HG02610 (cell line): ENCODE data around the gene ZNF865.
"Not testable (repeated sequence)": the region's sequence is repeated elsewhere in the genome, so short reads cannot be mapped to it uniquely, and the experiment has no call there.

ENCODE experiments used
- ATAC-seq: cut with Tn5 transposase; IDR thresholded peaks from one replicate; pipeline ENCODE4 v1.9.1; 2021; ENCODE audit warnings: mild to moderate bottlenecking, moderate library complexity; ENCODE audit not compliant: unreplicated experiment

The ZNF865 gene

DNA sequence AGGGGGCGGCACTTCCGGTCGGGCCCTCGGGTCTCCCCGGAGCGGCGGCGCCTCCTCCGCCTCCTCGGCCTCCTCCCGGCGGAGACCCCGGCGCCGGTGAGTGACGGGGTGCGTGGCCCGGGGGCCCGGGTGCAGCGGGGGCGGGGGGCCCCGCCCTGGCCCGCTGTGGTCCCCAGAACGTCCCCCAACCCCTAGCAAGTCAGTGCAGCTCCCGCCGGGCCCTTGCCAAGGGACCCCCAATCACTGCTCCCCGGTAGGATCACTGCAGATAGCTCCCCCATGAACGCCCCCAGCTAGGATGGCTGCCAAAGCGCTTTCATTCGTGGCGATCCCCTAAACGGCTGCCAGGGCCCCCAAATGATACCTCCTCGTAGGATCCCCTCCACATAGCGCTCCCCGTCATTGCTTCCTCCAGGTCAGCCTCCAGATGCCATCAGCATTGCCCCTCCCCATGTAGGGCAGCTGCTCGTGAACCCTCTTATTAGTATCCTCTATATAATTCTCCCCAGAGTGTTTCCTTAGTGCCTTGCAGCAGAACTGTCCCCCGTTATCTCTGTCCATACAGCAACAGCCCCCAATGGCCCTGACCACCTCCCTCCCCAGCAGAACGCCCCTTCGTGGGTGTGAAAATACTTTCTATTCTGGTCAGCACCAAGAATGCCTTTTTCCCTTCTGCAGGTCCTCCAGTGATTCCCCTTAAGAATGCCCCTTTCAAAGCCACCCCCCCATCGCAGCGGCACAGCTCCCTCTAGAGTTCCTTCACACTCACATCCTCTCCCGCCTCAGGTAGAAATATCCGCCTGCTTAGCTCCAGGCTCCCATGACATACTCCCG, at the start of gene ZNF865:
ZNF865 (plus strand) TSS at position 11 of the 834 bp plus-strand sequence. CDS start 7,972 bp downstream, outside the sequence.
- peak; percentile 40 for ATAC-seq

- ATAC-seq = no peak
These were observed 45.8 kb upstream of the ZNF865 start for GRCh38 chr19:55559684-55560083.

DNA sequence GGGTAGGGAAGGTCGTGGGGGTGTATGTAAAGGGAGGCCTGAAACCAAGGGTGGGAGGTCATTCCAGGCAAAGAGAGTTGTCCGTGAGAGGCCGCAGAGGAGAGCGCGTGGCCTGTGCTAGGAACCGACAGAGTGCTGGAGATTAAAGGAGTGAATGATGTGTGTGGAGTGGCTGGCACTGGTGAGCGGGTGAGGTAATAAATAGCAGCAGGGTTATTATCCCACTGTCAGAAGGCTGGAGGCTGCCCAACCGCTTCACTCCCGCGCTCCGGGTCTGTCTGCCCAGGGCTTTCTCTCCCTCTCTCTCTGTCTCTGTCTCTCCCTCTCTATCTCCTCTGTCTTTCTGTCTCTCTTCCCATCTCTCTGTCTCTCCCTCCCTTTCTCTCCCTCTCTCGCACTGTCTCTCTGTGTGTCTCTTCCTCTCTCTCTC, 42.2 kb upstream of the ZNF865 start:
- no peak for ATAC-seq

DNA sequence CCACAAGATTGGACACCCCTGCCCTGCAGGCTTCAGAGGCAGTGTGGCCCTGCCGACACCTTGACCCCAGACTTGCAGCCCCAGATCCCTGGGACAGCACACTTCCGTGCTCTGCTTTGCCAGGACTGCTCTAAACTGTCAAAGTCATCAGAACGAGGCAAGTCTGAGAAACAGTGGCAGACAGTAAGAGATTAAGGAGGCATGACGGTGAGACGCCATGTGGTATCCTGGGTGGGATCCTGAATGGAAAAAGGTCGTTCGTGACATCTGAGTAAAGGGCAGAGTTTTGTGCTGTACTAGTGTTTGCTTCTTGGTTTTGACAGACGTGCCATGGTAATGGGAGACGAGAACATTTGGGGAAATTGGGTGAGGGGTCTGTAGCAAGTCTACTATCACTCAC, 38.6 kb upstream of the ZNF865 start:
- ATAC-seq = no peak

- ATAC-seq = no peak
These were observed 37.6 kb upstream of the ZNF865 start for GRCh38 chr19:55567708-55568328.

GRCh38 chr19:55569477-55569876, 36.0 kb upstream of the ZNF865 start:
- not testable (repeated sequence) for ATAC-seq

DNA sequence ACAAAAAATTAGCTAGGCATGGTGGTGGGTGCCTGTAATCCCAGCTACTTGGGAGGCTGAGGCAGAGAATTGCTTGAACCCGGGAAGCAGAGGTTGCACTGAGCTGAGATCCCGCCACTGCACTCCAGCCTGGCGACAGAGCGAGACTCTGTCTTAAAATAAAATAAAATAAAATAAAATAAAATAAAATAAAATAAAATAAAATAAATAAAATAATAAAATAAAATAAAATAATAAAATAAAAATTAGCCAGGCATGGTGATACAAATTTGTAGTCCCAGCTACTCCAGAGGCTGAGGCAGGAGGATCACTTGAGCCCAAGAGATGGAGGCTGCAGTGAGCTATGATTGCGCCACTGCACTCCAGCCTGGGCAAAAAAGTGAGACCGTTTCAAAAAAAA, 31.5 kb upstream of the ZNF865 start:
- ATAC-seq = not testable (repeated sequence)

DNA sequence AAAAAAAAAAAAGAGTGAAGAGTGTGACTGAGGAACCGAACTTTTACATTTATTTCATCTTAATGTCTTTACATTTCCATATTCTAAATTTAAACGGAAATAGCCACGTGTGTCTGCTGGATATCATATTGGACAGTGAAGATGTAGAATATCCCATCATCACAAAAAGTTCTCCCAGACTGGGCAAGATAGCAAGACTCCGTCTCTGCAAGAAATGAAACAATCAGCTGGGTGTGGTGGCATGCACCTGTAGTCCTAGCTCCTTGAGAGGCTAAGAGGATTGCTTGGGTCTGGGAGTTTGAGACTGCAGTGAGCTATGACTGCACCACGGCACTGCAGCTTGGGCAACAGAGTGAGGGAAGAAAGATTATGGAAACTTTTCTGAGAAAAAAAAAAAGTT, 28.7 kb upstream of the ZNF865 start:
- ATAC-seq = no peak

- no peak for ATAC-seq
These were observed 27.3 kb upstream of the ZNF865 start for GRCh38 chr19:55578031-55578760.

DNA sequence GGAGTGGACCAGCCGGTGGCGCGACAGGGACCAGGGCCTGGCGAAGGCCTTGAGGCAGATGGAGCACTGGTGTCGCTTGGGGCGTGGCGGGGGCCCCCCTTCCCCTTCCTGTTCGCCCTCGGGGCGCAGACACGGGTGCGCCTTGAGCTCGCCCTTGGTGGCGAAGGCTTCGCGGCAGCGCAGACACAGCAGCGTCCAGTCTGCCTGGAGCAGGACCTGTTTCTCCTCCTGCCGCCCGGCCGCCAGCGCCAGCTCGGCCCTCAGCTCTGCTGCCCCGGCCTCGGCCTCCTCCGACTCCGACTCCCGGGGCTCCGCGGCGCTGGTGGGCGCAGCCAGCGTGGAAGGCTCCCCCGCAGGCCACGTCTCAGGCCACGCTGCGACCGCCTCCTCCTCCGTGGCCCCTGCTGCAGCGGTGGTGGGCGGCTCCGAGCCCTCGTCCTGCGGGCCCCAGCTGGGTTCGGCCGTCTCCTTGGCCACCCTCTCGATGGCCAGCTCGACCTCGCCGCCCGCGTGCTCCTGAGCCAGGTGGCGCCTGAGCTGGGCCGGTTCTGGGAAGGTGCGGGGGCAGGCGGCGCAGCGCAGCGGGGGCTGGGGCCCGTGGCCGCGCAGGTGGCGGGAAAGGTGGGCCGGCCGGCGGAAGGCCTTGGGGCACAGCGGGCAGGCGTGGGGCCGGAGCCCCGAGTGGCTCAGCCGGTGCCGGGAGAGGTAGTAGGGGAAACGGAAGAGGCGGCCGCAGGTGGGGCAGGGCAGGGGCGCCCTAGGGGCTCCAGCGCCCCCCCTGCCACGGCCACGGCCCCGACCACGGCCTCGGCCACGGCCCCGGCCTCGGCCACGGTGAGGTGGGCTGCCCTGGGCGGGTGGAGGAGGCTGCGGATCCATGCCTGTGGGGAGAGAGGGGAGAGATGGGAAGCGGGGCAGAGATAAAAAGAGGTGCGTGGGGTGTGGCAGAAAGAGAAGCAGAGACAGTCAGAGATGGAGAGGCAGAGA, 26.4 kb upstream of the ZNF865 start:
- no peak for ATAC-seq

GRCh38 chr19:55579766-55580621, 25.5 kb upstream of the ZNF865 start:
- ATAC-seq = peak; percentile 23

DNA sequence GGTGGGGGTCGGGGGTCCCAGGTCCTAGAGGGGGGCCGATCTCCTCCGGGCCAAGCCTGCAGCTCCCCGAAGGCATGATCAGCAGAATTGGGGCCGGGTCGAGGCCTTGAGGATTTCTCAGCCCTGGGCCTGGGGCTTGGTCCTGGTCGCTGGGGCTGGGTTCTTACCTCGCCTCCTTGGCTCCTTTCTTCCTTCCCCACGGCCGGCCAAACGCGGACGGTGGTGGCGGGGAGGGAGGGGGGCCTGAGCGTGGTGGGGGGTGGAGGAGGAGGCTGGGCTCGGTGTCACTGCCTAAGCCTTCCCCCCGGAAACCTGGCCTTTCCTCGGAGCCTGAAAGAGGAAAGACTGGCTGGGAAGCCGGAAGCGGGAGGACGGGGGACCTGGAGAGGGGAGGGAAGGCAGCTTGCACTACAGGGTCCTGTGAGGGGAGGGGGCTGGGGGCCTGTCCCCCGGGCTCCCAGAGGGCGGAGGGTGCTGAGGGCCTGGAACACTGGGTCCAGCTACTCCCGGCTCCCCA, 24.8 kb upstream of the ZNF865 start, which contains the start of gene ZNF579:
ZNF579 (minus strand) TSS at position 221 of the 517 bp plus-strand sequence. CDS start 1,209 bp downstream, outside the sequence.
- peak; percentile 45 for ATAC-seq

DNA sequence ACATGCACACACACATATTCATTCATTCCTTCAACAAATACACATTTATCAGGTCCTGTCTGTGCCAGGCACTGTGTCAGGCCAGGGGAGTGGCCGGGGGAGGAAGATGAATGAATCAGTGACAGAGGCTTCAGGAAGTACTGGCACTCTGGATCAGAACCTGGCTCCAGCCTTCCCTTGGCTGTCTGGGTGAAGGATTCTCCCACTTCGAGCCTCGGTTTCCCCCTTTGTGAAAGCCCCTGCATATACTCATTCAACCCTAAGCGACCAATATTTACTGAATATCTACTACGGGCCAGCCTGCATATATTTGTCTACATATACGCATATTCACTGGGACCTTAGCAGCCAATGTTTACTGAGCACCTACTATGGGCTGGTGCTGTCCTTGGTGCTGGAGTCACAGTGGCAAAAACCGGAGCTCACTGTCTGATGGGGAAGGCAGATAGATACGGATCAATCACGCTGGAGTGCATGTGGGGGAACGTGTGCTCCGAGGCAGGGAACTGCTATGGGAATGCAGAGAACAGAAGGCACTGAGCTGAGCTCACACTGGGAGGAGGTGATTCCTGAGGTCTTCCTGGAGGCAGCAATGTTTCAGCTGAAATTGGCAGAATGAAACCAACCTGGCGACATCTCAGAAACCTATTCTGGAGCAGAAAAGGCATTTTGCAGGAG, 24.2 kb upstream of the ZNF865 start:
- ATAC-seq = no peak

GRCh38 chr19:55581823-55582223, 23.6 kb upstream of the ZNF865 start:
- no peak for ATAC-seq

- ATAC-seq = not testable (repeated sequence)
These were observed 23.2 kb upstream of the ZNF865 start for GRCh38 chr19:55582284-55582683.

- ATAC-seq = not testable (repeated sequence)
These were observed 21.6 kb upstream of the ZNF865 start for GRCh38 chr19:55583897-55584296.

- ATAC-seq = no peak
These were observed 20.6 kb upstream of the ZNF865 start for GRCh38 chr19:55584871-55585270.

- no peak for ATAC-seq
These were observed 19.6 kb upstream of the ZNF865 start for GRCh38 chr19:55585658-55586339.
